ENCODE data around the gene CNTRL.
"Not testable (repeated sequence)": the region's sequence is repeated elsewhere in the genome, so short reads cannot be mapped to it uniquely, and the experiment has no call there.

The CNTRL gene

GRCh38 chr9:121071370-121071755 lies 3.4 kb upstream of the CNTRL start:
- no peak for DNase-seq (ENCODE audit: low spot score)

DNA sequence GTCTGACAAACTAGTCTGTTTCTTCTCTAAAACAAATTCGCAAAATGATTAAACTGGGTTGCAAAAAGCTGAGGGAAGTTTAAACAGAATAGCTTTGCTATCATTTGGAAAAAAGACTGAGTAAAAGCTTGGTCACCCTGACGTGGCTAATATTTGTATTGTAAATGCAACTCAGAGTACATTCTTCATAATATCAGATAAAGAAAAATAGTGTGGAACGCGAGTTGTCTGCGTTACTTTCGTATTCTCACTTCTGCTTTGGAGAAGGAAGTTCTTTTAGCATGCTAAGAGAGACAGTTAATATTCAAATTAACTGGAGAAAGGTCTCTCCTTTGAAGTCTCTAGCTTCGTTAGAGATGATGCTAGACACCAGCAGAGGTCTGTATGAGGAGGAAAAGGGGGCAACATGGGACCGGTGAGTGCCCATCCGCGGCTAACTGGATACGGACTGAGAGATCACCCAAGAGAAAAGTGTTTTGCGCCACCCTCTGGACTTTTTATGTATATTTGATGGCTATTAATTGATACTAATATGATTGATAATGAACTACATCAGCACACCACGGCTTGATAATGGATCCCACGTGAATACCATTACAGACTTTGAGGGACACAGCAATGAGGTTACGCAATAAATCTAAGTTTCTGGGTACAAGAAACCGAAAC lies 2.9 kb upstream of the CNTRL start:
- DNase-seq (ENCODE audit: low spot score): peak; percentile 64

- DNase-seq (ENCODE audit: low spot score): no peak
Measured at GRCh38 chr9:121073038-121073437, 1.7 kb upstream of the CNTRL start.

- no peak for DNase-seq (ENCODE audit: low spot score)
Measured at GRCh38 chr9:121075251-121076036, 689 bp downstream of the CNTRL start.

GRCh38 chr9:121082075-121082474 lies 7.3 kb downstream of the CNTRL start:
- DNase-seq (ENCODE audit: low spot score): no peak

- DNase-seq (ENCODE audit: low spot score): no peak
Measured at GRCh38 chr9:121085661-121086060, 10.9 kb downstream of the CNTRL start.

DNA sequence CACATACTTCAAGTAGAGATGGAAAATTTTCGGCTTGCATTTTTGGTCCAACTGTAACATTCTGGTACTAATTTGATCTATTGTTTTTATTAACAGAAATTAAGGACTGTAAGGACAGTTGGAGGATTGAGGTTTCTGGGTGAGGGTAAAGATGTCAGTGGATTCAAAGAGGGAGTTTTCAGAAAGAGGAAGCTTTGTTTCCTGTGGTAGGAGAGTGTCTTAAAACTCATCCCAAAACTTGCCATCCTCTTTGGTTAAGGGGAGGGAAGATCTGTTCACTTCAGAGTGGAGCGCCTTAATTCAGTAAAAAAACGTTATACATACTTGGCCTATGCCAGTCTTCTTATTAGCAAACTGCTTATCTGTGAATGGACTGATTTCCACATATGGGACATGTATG lies 13.8 kb downstream of the CNTRL start:
- DNase-seq (ENCODE audit: low spot score): no peak

- not testable (repeated sequence) for DNase-seq (ENCODE audit: low spot score)
Measured at GRCh38 chr9:121090743-121091142, 16.0 kb downstream of the CNTRL start.

- no peak for DNase-seq (ENCODE audit: low spot score)
Measured at GRCh38 chr9:121095057-121095456, 20.3 kb downstream of the CNTRL start.

DNA sequence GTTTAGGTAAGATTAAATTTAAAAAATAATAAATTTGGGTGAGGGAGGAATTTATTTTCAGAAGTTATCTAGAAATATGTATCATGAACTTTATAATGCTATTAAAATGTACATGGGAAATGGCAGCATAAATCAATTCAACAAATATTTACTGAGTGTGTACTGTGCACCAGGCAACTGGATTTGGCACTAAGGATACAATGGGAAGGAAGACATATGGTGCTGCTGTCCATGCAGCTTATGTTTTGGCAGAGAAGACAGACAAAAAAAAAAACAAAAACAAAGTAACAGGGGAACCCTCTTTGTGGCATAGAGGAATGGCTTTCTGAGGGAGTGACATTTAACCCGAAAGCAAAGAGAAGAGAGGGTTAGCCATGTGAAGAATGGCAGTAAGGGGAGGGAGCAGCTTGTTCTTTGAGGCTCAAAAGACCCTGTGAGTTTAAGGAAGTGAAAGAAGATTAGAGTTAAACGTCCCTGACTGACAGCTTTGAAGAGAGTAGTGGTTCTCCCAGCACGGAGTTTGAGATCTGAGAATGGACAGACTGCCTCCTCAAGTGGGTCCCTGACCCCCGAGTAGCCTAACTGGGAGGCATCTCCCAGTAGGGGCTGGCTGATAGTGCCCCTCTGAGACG lies 23.9 kb downstream of the CNTRL start:
- no peak for DNase-seq (ENCODE audit: low spot score)

DNA sequence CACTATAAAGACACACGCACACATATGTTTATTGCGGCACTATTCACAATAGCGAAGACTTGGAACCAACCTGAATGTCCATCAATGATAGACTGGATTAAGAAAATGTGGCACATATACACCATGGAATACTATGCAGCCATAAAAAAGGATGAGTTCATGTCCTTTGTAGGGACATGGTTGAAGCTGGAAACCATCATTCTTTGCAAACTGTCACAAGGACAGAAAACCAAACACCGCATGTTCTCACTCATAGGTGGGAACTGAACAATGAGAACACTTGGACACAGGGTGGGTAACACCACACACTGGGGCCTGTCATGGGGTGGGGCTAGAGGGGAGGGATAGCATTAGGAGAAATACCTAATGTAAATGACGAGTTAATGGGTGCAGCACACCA lies 29.3 kb downstream of the CNTRL start:
- not testable (repeated sequence) for DNase-seq (ENCODE audit: low spot score)

- no peak for DNase-seq (ENCODE audit: low spot score)
Measured at GRCh38 chr9:121105531-121105930, 30.8 kb downstream of the CNTRL start.

DNA sequence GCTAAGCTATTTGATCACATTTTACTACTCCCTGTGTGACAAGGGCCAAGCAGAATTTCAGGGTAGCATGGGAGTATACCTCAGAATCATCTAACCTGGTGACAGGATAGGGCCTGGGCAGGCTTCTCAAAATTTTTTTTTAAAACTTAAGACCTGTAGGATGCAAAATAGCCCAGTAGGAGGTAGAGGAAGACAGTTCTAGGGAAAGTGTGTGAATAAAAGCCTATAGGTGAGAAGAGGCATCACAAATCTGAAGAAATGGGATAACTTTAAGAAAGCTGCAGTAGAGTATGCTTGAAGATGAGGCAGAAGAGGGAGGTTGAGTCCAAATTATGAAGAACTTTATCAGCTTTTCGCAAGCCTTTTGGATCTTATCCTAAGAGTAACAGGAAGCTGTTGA lies 32.3 kb downstream of the CNTRL start:
- no peak for DNase-seq (ENCODE audit: low spot score)

GRCh38 chr9:121107881-121108280 lies 33.1 kb downstream of the CNTRL start:
- no peak for DNase-seq (ENCODE audit: low spot score)

GRCh38 chr9:121115466-121115865 lies 40.7 kb downstream of the CNTRL start:
- DNase-seq (ENCODE audit: low spot score): no peak

- no peak for DNase-seq (ENCODE audit: low spot score)
Measured at GRCh38 chr9:121118266-121118665, 43.5 kb downstream of the CNTRL start.

GRCh38 chr9:121120386-121120785 lies 45.6 kb downstream of the CNTRL start:
- no peak for DNase-seq (ENCODE audit: low spot score)

GRCh38 chr9:121121582-121122087 lies 46.9 kb downstream of the CNTRL start:
- DNase-seq (ENCODE audit: low spot score): peak; percentile 82

DNA sequence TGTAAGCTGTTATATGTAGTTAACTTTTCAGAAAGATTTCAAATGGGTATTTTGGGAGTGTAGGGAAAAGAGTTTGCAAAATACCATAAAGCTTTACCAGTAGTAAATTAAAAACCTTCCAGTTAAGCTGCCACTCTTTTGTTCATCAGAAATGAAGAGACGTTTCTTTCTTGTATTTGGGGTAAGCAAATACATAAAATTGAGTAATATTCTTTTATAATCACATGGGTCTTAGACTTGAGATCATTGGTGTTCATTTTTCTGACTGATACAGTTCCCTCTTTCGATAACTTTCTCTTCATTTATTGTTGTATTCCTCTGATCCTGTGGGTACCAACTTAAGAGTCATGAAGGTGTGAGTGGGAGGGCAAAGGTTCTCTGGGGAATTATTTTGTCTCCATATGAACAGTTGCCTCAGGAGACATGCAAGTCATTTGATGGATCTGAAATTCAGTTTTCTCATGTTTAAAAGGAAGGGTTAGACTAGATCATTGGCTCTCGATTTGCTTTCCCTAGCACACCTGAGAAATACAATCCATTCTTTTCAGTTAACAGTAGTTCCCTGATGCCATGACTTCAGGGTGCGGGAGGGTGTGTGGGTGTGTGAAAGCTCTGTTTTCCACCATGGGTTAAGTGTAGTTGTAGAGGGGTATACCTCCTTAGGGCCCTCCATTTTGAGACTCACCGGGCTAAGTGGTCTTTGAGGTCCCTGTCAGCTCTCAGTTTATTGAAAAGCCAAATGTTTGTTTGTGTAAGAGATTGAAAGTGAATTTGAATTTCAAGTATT lies 47.7 kb downstream of the CNTRL start:
- DNase-seq (ENCODE audit: low spot score): no peak

GRCh38 chr9:121123816-121124535 lies 49.2 kb downstream of the CNTRL start:
- no peak for DNase-seq (ENCODE audit: low spot score)

GRCh38 chr9:121125590-121125989 lies 50.8 kb downstream of the CNTRL start:
- DNase-seq (ENCODE audit: low spot score): no peak

DNA sequence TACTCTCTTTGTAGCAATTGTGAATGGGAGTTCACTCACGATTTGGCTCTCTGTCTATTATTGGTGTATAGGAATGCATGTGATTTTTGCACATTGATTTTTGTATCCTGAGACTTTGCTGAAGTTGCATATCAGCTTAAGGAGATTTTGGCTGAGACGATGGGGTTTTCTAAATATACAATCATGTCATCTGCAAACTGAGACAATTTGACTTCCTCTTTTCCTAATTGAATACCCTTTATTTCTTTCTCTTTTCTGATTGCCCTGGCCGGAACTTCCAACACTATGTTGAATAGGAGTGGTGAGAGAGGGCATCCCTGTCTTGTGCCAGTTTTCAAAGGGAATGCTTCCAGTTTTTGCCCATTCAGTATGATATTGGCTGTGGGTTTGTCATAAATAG lies 54.6 kb downstream of the CNTRL start:
- DNase-seq (ENCODE audit: low spot score): not testable (repeated sequence)
